SHP77 (cell line): Measurements from ENCODE around the gene GNAI3.

Experiments
- DNase-seq, 2 experiments: peaks; one replicate each; lab custom pipeline; 2025; lab: John Stamatoyannopoulos, UW

GNAI3 gene

GRCh38 chr1:109527098-109527811 is 21.2 kb upstream of the GNAI3 start:
- no peak for DNase-seq

- DNase-seq, result no peak
These were observed 20.3 kb upstream of the GNAI3 start for GRCh38 chr1:109527846-109528695.

DNA sequence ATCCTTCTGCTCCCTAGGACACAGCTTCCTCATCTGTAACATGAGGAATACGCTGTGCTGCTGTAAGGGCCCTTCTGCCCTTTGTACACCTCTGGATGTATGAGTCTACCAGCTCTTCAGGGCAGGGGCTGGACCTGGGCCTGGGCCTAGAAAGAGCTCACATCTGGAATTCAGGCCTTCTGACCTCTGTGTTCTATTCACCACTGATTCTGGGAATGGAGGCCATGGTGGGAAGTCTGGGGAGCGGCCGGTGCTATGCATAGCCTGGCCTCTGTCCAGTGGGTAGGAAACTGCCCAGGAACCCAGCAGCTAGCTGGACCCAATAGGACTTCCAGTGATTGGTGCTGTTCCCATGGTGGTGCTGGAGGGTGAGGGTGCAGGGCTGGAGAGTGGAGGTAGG is 19.7 kb upstream of the GNAI3 start:
- no peak for DNase-seq

- peak in 1 of 2 experiments; percentile 17 for DNase-seq
These were observed 18.4 kb upstream of the GNAI3 start for GRCh38 chr1:109529881-109530456.

- peak; percentile 52 to 73 for DNase-seq
These were observed 17.8 kb upstream of the GNAI3 start for GRCh38 chr1:109530457-109531087.

- DNase-seq, result no peak
These were observed 17.0 kb upstream of the GNAI3 start for GRCh38 chr1:109531380-109531779.

DNA sequence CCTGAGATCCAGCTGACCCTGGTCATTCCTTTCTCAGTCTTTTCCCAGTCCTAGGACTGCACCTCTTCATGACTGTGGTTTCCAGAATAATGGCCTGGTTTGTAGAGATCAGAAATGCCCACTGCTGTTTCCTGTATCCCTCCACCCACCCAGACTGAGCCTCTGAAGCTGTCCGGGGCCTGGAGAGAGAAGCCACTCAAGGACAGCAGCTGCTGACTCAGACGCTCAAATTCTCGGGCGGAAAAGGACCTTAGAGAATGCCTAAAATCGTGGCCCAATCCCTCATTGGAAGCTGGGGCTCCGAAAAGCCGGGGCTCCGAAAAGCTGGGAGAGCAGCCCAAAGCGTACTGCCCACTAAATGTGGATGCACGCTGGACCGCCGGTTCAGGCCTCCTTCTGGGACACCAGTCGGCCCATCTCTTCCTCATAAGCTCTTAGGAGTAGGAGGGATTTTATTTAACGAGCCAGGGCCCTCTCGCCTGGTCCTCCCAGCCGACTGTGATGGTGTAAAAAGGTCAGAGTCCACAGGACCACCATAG is 16.5 kb upstream of the GNAI3 start:
- DNase-seq, result peak in 1 of 2 experiments; percentile 27

DNA sequence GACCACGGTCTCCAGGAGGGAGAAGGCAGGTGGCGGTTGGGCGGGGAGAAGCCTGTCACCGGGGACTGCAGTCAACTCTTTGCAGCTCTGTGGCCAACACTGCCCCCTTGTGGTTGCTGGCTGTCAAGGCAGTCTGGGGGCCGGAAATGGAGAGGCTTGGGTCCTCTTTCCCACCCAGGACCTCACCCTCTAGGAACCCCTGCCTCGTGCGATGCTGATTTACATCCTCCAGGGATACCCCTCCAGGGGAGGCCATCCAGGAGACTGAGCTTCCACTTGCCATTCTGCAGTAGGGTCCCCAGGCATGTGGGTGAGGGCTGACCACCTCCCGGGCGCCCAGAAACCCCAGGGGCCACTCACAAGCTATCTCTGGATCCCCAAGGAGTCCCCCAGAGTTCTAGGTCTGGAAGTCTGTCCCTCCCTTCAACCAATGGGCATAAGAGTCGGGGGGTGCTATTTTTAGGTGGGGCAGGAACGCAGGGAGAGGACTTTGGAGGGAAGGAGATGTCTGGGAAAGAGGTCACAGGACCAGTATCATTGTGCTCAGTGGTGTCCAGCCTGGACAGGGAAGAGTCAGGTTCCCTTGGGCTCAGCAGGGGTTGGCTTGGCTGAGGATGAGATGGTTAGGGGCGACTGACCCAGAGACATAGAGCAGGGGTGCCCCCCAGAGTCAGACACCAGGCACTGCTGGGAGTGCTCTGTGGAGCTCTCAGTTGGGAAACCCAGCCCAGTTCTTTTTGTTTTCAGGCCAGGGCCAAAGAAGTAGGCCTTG is 15.9 kb upstream of the GNAI3 start:
- peak; percentile 72 to 78 for DNase-seq

GRCh38 chr1:109534307-109534858 is 14.0 kb upstream of the GNAI3 start:
- no peak for DNase-seq

DNA sequence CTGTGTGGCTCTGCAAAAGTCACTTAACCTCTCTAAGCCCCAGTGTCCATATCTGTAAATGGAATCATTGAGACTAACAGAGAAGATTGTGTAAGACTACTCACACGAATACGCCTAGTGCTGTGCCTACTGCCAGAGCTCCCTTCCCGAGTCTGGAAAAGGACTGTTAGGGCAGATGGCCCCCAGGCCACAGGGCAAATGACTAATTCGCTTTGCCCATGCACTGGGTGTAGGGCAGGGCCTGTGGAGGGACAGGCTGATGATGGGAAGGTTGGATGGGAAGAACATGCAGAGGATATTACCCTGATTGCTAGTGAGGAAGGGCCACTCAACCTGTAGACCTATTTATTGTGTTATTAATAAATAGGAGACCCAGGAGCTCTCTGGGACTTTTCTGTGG is 12.9 kb upstream of the GNAI3 start:
- DNase-seq, result no peak

DNA sequence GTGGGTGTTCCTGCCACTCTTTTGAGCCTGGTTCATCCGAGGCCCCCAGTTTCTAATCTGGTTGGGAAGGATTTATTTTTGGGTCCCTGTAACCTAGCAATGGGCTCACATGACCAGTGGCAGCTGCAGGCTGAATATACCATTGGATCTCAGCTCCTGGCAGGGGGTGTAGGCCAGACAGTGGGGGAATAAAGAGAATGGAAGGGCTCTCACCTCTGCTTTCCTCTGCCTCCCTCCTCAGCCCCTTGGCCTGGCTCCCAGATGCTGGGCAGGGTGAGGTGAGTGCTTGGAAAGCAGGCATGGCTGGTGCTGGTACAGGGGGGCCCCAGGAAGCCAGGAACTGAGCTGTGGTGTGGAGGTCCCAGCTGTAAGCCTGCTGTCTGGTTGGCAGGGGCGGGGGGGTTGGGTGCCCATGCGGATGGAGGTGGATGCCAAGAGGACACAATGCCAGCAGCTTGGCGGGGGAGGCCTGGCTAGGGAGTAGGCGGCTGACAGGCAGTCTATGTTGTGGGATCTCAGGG is 12.4 kb upstream of the GNAI3 start:
- no peak for DNase-seq

DNA sequence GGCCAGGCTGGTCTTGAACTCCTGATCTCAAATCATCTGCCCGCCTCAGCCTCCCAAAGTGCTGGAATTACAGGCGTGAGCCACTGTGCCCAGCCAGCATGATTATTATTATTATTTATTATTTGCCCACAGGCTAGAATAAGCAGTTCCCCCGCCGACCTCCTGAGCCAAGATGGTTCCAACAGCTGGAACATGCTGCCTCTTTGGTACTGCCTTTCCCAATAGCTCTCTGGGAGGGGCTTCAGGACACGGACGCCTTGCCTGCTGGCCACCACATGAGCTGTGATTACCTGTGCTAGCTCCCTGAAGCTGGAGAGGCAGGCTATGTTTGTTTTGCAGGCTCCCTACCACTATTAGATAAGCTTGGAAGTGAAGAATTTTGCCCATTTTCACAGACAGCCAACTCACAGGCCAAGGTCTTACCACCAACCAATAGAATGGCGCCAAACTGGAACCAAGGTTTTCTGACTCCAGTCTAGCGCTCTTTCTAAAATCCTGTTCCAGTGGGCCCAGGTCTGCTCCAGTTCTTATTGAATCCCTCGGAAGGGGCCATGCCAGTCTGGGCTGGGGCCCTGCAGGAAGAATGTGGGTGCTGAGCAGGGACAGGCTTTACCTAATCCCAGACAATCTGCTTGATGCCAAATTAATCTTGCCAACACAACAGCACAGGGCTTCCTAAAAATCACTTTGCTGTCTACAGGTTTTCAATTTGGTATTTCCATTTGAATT is 10.8 kb upstream of the GNAI3 start:
- no peak for DNase-seq

GRCh38 chr1:109538827-109539555 is 9.4 kb upstream of the GNAI3 start:
- no peak for DNase-seq

GRCh38 chr1:109539676-109540075 is 8.7 kb upstream of the GNAI3 start, which contains the start of gene GPR61:
TSS of gene GPR61 (plus strand) at chr1:109539872. CDS start at chr1:109543023, 3,151 bp downstream.
- DNase-seq, result no peak

DNA sequence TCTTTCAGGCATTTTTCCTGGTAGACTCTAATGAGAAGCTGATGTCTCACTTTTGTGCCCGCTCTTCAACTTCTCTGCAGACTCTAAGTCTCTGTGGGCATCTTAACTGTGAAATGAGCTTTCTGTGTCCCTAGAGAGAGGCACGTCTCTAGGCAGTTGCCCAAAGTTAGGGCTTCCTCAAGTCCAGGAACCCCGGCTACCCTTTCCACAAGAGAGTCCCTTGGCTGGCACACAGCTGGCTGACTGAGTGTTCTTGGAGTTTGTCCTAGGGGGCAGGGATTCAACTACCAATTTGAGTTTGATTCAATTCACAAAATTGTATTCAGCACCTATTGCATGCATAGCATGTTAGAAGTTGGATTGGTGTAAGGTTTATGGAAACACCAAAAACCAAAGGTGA is 7.3 kb upstream of the GNAI3 start:
- DNase-seq, result no peak

- DNase-seq, result no peak
These were observed 5.8 kb upstream of the GNAI3 start for GRCh38 chr1:109542657-109543056.

- no peak for DNase-seq
These were observed 5.0 kb upstream of the GNAI3 start for GRCh38 chr1:109543283-109543987.

GRCh38 chr1:109543988-109544735 is 4.3 kb upstream of the GNAI3 start:
- DNase-seq, result no peak
